Measurements from ENCODE around the gene SLC11A1.

Gene SLC11A1

GRCh38 chr2:218381916-218382366, at the start of gene SLC11A1:
Gene SLC11A1, plus strand, starts transcription at chr2:218382273. Its CDS starts 96 bp downstream, at chr2:218382369.
- Histone ChIP-seq H3K27me3 (no peaks in the 10 kb centered on the region), H3K36me3 (no peaks in the 10 kb centered on the region), H3K4me1 (no peaks in the 10 kb centered on the region), H3K4me3 (peak within 1 kb of the TSS; percentile 21 to 31), H3K9me3 (no peaks in the 10 kb centered on the region), H3K27ac (peak within 1 kb of the TSS in 1 of 2 donors; percentile 3)
- intact Hi-C loops (cut with DNase I; ENCODE audit: low total_unique reads) = no loop called here
- peak; percentile 76 to 87 for DNase-seq
- TF ChIP-seq CTCF (IDR thresholded peaks at IDR 0.05) = no peak

DNA sequence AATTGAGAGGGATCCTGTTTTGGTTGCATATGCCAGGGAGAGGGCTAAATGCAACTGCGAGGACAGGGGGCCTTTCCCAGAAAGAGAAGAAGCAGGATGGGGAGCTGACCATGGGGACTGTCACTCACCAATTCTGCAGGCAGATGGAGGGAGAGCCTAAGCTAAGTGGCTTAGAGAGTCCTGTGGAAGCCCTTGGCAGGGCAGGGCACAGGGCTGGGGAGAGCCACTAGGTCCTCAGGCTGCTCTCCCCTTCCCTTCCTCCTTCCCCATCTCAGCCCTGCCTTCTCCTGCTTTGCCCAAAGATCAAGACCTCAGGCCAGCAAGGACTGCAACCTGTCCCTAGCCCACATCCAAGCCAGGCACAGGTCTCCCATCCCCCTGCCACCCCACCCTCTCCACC, 49.8 kb upstream of the SLC11A1 start:
- H3K36me3 ChIP-seq = no peaks in the 10 kb centered on the region
- H3K4me1 ChIP-seq = no peaks in the 10 kb centered on the region
- no peak for DNase-seq
- no peaks in the 10 kb centered on the region for H3K9me3 ChIP-seq
- H3K4me3 ChIP-seq = no peak overlapping the region
- H3K27me3 ChIP-seq = no peaks in the 10 kb centered on the region
- H3K27ac ChIP-seq = no peak overlapping the region
- intact Hi-C loops (cut with DNase I; ENCODE audit: low total_unique reads) = no loop called here
- no peak for TF ChIP-seq CTCF (IDR thresholded peaks at IDR 0.05)

DNA sequence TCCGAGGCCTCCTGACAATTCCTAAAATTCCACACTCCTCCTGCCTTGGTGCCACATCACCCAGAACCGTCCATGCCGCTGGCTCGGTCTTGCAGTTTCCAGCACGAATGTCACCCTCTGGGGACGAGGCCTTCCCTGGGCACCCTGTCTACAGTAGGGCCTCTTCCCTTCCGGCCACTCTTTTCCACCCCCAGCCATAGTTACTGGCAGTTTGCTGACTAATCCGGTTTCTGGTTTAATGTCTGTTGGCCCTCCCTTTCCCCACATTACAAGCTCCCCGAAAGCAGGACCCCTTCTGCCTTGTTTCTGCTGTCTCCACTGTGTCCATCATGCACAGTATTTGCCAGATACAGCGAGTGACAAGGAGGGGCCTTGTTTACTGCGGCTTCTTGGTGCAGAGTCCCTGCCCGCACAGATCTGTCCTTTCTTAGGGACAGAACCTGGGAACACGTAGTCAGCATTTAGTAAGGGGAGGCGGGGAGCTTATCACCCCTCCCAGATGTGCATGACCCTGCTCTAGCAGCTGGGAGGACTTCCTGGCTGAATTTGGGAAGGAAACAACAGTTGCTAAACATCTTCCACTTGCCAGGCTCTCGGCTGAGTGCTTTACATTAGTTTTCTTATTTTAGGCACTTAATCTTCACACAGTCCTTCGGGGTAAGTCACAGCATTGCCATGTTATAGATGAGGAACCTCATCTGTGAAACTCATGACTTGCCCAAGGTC, 49.0 kb upstream of the SLC11A1 start:
- no peak overlapping the region for H3K27ac ChIP-seq
- DNase-seq = peak in 1 of 2 donors; percentile 45
- H3K4me1 ChIP-seq = no peaks in the 10 kb centered on the region
- H3K4me3 ChIP-seq = no peak overlapping the region
- H3K27me3 ChIP-seq = no peaks in the 10 kb centered on the region
- H3K9me3 ChIP-seq = no peaks in the 10 kb centered on the region
- no peaks in the 10 kb centered on the region for H3K36me3 ChIP-seq
- intact Hi-C loops (cut with DNase I; ENCODE audit: low total_unique reads) = no loop called here
- no peak for TF ChIP-seq CTCF (IDR thresholded peaks at IDR 0.05)

DNA sequence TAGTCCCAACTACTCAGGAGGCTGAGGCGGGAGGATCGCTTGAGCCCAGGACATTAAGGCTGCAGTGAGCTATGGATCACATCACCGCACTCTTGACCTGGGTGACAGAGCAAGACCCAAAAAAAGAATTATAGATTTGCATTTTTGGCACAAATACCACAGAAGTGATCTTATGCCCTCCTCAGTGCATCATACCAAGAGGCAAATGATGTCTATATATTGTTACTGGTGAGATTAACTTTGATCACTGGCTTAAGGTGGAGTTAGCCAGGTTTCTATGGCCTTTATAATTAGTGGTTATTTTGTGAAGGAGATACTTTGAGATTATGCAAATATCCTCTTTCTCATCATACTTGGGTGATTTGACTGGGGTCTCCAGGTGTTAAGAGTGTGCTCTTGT, 47.5 kb upstream of the SLC11A1 start:
- no peaks in the 10 kb centered on the region for H3K9me3 ChIP-seq
- H3K27me3 ChIP-seq = no peaks in the 10 kb centered on the region
- no peaks in the 10 kb centered on the region for H3K4me1 ChIP-seq
- intact Hi-C loops (cut with DNase I; ENCODE audit: low total_unique reads) = no loop called here
- H3K4me3 ChIP-seq = no peak overlapping the region
- no peak overlapping the region for H3K27ac ChIP-seq
- TF ChIP-seq CTCF (IDR thresholded peaks at IDR 0.05) = no peak
- no peak for DNase-seq
- H3K36me3 ChIP-seq = no peaks in the 10 kb centered on the region

GRCh38 chr2:218340656-218341055, 41.4 kb upstream of the SLC11A1 start:
- no peak overlapping the region for H3K27ac ChIP-seq
- TF ChIP-seq CTCF (IDR thresholded peaks at IDR 0.05) = no peak
- no peaks in the 10 kb centered on the region for H3K9me3 ChIP-seq
- no peak overlapping the region for H3K4me3 ChIP-seq
- no peak for DNase-seq
- intact Hi-C loops (cut with DNase I; ENCODE audit: low total_unique reads) = no loop called here
- H3K4me1 ChIP-seq = peaks cover 0 to 30% (median 24%) of the 10 kb centered on the region in 4 donors
- no peaks in the 10 kb centered on the region for H3K27me3 ChIP-seq
- peaks cover 0 to 4% (median 0%) of the 10 kb centered on the region in 3 donors for H3K36me3 ChIP-seq
